Colon (tissue), 2 donors: ENCODE data around the gene C4BPB.

Experiments
- FAIRE-seq: peaks from 2 replicates; lab custom pipeline; 2012; peaks lifted over from hg19 to GRCh38; lab: Jason Lieb, UNC
- donor health status: control.
- donor health status: control.

C4BPB gene

DNA sequence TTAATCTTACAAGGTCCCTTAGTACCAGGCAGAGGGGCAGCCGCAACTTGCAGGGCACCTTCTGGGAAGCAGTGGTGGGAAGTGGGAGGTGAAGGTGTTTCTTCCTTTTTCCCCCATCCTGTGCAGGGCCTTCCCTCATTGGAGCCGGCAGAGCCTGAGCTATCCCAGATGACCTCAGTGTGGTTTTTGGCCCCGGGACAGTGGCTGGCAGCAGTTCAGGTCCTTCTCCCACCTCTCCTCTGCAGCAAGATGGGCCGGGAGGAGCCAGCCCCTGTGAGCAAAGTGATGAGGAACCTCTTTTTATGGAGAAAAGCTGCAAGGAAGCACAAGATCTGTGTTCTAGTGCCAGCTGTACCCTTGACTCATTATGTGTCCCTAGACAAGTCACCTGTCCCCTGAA lies 28.8 kb upstream of the C4BPB start:
- FAIRE-seq, result no peak

DNA sequence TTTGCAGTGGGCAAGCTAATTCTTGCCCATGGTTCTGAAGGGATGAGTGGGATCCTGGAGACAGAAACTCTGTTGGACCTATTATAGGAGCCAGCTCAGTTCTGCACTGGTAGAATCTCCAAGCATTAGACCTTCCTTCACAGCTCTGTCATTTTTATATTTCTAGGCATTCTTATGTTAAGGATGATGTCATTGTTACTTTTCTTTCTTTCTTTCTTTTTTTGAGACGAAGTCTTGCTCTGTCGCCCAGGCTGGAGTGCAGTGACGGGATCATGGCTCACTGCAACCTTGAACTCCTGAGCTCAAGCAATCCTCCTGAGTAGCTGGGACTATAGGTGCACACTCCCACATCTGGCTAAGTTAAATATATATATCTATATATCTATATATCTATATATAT lies 28.1 kb upstream of the C4BPB start:
- FAIRE-seq, result no peak

DNA sequence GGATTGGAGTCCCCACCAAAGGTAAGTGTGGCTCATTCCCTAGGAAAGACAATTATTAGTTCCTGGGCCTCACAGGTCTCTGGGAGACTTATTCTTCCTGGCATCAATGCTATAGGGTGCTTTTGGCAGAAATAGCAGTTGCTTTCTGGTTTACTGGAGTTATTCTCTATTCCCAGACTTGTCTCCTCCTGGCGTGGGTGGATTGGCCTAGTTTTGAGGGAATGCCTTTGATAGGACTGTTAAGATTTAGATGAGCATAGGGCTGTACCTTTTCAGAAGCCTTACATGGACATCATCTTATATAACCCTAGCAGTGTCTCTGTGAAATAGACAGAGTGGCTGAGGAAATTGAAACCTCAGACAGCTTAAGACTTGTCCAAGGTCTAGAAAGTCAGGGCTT lies 26.6 kb upstream of the C4BPB start:
- FAIRE-seq, result no peak

DNA sequence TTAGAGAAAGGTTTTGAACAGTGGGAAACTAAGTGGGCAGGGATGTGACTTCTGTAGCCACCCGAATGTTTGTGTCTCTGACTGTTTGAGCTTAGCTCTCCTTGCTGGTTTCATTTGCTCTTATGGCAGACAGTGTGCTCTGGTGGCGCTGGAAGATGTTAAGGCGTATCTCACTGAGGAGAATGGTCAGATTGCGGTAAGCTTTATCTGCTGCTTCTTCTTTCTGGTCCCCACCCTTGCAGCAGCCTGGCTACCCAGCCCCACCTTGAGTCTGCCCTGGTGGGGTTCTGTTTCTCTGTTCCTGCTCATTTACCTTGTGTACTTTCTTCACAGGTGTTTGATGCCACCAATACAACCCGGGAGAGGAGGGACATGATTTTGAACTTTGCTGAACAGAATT lies 25.6 kb upstream of the C4BPB start:
- FAIRE-seq, result no peak

DNA sequence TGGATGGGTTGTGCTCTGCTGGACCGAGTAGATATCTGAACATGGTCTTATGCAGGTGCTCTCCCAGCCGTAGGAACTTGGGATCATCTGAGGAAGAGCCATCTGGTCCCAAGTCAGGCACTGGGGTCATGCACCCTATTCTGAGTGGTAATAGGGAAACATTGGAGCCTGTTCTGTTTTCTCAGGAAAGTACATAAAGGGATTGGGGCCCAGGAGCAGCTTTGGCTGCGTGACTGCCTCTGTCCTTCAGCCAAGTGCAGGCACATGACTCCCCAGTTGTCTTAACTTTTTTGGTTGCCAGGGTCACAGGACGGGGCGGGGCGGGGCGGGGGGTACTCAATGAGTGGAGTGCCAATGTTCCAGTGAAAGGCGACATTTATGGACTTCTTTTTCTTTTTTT lies 24.1 kb upstream of the C4BPB start:
- no peak for FAIRE-seq

DNA sequence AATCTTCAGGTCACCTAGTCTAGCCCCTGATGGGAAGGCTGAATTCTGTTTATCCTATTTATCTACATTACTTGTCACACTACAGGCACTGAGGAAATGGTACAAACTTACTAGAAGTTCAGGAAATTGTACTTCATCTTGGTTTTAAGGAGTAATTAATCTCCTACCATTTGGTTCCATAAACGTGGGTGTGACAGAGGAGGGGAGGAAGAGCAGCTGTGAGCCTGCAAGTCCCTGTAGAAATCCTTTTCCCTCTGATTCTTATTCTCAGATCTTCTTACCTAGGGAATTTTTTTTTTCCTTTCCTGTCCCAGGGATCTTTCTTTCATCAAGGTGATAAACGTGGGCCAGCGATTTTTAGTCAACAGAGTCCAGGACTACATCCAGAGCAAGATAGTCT lies 21.5 kb upstream of the C4BPB start:
- FAIRE-seq, result no peak

DNA sequence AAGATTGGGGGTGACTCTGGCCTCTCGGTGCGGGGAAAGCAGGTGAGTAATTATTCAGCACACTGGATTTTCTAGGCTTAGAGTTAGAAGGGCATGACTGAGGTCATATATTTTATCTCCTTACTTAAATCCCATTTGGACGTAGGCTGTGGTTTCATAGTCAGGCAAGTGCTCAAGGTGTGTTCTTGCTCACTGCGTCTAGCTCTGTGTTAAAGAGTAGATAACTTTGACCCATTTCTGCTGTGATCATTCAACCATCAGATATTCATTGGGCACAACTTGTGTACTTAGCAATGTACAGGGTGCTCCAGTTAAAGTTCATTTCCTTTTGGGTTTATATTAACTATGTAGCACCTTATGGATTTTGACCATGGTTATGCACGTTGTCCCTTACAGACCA lies 21.0 kb upstream of the C4BPB start:
- no peak for FAIRE-seq

DNA sequence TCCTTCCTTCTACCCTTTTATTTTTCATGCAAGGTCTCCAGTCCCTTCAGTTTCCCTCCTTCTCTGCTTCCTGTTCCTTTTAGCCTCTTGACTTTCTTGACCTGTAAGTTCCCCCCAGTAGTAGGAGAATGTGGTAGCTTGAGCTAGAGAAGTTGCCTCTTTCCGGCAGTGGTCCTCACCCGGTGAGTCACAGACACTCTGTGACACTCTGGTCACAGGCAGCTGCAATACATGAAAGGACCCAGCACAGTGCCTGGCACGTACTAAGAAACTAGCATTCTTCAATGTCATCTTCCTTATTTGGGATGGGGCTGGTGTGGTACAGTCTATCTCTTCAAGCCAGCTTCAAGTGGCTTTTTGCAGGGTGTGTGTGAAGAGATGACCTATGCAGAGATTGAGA lies 19.6 kb upstream of the C4BPB start:
- no peak for FAIRE-seq

DNA sequence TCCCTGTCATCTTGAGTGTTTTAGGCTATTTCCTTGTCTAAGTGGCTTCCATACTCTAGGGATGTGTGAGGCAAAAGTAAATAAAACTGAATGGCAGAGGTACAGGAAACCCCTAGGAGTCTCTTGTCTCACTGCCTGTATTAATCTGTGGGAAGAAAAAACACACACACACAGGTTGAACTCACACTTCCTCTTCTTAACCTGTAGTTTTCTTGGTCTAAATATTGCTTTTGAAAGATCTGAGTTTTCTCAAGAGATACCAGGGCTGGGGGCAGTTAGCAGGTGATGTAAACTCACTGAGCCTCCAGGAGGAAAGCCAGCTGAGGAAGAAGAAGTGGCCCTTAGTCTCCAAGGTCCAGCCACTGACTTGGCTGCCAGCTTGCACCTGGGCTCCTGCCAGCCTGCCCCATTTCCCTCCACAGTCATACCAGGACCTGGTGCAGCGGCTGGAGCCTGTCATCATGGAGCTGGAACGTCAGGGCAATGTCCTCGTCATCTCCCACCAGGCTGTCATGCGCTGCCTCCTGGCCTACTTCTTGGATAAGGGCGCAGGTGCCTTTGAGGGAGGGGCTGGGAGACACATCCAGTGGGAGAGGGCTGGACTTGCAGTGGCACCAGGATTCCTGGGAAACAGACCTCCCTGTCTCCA lies 18.7 kb upstream of the C4BPB start:
- FAIRE-seq, result no peak

DNA sequence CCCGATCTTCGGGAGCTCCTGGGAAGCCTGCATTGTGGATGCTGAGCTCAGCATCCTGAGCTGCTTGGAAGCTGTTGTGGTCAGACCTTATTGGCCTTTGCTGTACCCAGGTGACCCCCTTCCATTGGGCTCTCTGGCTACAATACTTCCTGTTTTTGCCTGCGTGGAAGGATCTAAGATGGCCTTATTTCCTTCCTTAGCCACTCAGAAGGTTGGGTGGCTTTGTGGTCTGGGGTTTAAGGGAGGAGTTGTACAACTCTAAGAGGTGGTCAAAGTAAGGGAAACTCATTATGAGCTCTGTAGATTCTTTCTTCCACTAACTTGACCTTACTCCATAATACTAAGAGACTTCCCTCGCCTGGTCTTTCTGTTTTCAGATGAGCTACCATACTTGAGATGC lies 17.8 kb upstream of the C4BPB start:
- FAIRE-seq, result no peak

DNA sequence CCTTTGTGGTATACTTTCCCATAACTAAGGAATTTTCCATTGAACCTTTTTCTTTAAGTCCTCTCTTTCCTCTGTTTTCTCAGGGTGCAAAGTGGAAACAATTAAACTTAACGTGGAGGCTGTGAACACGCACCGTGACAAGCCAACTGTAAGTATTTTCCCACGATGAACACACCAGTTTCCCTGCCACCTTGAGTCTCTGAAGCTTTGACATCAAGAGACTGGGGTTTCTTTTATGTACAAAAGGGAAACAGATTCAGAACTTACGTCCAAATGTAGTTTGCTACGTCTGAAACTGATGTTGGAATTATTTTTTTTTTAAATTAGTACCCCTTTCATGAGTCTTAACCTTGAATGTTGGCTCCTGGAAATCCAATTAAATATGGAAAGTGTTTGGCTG lies 17.2 kb upstream of the C4BPB start:
- FAIRE-seq, result no peak

DNA sequence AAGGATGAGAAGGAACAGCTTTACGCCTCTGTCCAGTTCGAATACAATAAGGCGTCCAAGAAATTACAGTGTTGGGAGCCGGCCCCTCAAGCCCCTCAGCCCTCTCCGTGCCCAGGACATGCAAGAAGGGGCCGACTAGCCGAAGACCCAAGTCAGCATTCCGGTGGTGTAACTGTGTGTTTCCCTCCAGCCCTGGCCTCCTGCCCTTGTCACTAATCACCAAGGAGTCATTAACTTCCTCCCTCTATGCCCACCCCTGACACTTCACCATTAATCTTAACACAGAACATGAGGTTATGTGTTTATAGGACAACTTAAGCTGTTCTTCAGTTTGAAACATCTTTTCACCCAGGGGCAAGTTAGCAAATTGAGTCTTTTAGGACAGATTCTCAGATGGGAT lies 16.4 kb upstream of the C4BPB start:
- no peak for FAIRE-seq

DNA sequence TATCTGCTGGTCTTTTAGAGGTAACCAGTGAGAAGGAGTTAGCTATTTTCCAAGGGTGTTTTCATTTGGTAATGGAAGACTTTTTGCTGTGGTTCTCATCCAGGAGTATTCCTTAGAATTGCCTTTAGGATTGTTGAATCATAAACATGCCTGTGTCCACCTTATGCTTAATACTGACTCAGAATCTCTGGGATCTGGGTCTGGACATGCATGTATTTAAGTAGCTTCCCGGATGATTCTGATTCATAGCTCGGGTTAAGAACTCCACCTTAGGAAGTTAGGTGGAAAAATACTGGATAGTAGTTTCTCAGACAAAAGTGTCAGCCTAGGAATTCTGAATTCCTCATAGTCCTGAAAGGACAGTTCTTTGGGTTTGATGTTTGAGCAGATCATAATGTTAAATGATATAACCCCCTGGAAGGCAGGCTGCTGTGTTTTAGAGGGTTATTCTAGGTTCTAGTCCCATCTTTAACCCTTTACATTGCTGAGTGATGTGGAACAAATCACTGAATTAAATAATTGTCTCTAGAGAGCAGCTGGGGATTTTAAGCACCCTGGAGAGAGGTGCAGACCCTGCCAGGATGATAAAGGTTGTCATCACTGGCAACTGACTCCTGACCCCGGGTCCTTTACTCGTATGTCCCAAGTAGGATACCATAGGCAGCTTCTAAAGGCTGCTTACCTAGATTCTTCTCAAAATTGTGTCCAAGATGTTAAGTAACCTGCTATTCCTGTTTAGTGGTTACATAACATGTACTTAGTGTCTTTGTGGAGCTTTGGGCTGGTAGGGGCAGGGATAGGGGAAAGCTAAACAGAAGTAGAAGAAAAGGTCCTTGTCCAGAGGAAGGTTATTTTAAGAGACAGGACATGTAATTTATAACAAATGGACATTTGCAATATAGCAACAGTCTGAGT lies 14.5 kb upstream of the C4BPB start:
- no peak for FAIRE-seq

DNA sequence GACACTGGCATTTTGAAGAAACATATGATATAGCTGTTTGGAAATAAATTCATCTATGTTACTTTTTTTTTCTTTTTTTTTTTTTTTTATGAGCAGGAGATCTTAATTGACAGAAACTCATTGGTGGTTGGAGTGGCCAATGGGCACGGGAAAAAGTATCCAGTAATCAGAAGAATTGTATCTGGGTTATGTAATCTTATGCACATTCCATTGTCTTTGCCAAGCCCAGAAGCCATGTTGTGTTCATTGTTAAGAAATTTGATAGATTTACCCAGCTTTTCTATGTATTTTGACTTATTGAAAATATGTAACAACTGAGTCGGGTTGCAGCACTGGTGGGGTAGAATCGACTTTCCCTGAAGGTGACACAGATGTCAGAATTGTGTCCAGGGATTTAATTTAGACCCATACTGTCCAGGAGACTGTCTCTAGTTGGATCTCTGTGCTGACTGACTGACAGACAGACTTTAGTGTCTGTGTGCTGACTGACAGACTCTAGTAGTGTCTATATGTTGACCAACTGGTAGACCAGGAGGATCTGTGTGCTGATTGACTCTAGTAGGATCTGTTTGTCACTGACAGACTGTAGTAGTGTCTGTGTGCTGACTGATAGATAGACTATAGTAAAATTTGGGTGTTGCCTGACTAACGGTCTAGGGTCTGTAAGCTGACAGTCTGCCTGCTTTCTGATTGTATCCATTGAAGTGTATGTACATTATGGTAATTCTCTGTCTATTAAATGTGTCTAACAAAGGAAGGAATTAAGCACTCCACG lies 12.3 kb upstream of the C4BPB start:
- FAIRE-seq, result no peak

DNA sequence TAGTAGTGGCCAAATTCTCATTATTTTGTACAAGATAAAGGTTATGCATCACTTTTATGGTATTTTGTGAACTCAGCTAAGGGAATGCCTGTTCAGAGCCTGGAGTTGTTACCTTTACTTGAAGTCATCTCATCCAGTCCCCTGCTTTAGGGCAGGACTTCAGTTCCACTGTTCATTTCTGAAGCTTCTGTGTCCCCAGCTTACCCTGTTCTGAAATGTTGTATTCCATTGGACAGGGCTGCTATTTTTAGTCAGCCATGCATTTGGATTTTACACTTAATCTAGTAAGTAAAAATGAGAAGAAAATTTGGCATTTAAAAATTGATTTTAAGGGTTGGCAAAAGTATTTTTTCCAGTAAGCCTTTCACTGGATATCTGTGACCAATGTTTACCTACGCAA lies 11.6 kb upstream of the C4BPB start:
- no peak for FAIRE-seq

DNA sequence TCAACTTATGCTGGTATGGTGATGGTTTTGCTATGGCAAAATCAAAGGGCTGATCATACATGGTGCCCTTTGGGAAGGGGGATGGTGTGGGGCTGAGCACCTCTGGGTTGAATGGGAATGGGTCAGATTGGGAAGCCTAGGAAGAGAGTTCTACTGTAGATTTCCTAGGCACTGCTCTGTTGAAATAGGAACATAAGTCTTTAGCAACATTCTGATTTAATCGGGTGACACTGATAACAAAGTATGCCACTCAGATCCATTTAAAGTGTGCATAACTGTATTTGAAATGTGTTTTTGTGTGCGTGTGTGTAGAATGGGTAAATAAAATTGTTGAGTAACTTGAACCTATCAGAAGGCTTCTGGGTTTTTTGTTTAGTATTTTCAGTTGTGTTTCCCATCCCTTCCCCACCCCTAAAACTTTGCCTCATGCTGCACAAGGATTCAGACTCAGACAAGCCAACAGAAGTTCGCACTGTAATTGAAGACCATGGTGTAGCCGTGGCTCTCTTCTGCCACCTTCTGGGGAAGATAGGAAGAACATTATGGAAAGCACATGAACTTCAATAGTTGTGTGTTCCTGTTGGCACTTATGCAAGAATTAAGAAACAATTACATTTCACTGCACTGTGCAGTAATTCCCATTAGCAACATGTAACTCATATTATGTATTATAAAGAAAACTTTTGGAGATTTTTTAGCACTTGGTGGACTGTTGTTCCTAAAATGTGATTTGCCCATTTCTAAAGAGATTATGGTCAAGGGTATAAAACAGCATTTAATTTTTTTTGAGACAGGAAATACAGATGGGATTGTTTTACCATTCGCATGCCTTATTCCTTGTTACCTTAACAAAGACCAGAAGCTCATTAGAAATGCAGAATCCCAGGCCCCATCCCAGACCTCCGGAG lies 10.9 kb upstream of the C4BPB start:
- FAIRE-seq, result peak; percentile 66

DNA sequence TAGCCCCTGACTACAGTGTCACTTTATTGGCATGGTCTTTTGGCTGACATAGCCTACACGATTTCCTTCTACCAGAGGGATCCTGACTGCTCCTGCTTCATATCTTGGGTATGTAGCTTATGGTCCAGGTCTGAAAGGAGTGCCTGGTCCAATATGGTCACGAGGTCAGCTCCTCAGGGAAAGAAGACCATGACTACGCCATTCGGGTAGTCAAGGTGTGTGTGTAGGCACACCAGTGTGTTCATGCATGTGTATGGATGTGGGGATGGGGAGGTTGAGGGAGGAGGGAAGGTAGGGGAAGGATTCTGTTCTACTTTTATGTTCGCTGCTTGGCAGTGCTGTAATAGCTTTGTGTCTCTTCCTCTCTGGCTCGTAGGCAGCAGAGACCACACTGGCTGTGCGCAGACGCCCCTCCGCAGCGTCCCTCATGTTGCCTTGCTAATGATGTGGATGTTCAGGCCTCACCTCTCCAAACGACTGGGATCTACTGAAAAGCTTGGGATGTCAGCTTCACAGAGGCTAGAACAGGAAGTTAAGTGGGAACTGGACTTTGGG lies 10.0 kb upstream of the C4BPB start:
- FAIRE-seq, result no peak

DNA sequence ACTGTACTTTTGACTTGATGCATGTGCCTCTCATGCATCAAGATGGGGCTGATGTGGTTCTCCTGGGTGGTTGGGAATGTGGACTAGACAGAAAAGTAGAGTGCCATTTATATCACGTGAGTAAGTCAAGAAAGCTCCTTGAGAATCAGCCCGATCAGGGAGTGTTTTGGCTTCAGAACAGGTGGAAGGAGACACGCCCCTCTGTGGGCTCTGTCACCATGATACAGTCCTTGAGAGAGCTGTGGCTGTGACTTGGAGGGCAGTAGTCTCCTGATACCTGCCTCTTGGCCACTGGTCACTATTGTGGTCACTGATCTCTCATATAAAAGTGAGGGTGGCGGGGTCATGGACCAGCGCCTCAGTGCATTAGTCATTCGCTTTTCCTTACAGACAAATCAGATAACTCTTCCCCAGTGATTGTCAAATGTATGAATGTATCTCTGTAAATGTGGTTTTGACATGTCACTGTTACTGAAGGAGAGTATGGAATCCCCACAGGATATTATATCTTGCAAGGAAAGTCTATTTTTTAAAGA lies 8.9 kb upstream of the C4BPB start:
- FAIRE-seq, result no peak

DNA sequence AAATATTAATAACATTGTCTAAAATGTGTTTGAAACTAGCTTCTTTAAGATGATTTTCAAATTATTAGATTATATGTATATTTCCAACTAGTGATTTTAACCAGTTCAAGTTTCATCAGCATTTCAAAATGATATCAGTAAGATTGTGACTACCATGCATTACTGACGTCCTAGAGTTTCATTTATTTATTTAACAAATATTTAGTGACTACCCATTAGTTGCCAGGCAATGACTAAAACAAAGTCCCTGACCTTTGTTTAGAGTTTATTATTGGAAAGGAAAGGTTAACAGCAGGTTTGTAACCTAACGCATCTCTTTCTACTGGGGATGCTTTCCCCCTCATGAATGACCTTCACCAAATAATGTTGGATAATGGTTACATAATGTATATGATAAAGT lies 7.6 kb upstream of the C4BPB start:
- no peak for FAIRE-seq

DNA sequence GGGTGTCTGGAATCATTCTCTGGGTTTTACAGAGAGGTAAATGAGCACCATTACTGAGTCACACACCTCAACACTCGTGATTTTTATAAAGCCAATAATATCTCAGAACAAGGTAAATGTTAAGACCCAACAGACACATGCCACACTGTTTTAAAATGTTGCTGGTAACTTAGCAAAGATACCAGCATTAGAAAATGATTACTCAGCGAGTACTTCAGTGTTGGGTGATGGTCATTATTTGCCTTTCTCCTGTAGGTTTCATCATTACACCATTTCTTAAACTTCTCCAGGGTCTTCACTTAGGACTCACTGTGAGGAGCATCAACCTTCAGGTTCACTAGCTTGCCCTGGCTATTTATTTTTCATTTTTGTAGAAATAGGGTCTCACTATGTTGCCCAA lies 6.9 kb upstream of the C4BPB start:
- FAIRE-seq, result no peak

DNA sequence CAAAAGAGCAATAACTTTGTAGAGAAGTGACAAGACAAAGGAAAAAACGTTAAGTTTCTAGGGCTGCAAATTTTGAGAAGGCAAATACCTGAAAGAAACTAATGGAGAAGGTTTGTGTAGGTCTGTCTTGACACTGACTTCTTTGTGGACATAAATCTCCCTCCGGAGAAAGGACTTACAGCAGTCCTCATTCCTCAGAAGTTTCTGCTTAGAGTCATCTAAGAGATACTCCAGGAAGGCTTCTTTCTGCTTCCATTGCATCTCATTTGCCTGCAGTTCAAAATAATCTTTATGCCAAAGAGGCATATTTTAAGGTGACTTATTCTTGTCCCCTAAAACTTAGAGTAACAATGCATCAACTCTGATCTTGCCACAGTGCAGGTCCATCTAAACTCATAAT lies 4.4 kb upstream of the C4BPB start:
- FAIRE-seq, result no peak
